RWPE2 (cell line): Measurements from ENCODE around the gene PLP1.

Source experiments
- ATAC-seq: fragments of 200-7000 bp; cut with Tn5 transposase; 3 replicates; pipeline ENCODE4 v1.9.1; 2021; ENCODE audit warnings: low read depth
- DNase-seq: peaks from one replicate; pipeline ENCODE4 v3.0.0-alpha.2; 2020; ENCODE audit warnings: low spot score
- H3K27ac ChIP-seq: fragments of 450-650 bp; 2 replicates; pipeline ENCODE4 v1.5.1; 2017; ENCODE audit warnings: mild to moderate bottlenecking; ENCODE audit not compliant: poor library complexity, severe bottlenecking
- H3K27me3 ChIP-seq: fragments of 250-450 bp; sonication (Bioruptor Pico); 2 replicates; pipeline ENCODE4 v1.5.1; 2021; ENCODE audit warnings: mild to moderate bottlenecking, moderate library complexity; ENCODE audit not compliant: insufficient read depth, poor library complexity, severe bottlenecking
- H3K36me3 ChIP-seq: fragments of 250-450 bp; sonication (Bioruptor Pico); 2 replicates; pipeline ENCODE4 v1.5.1; 2020; ENCODE audit warnings: low read depth, mild to moderate bottlenecking, moderate library complexity
- H3K4me1 ChIP-seq: fragments of 250-450 bp; sonication (Bioruptor Pico); 2 replicates; pipeline ENCODE4 v1.5.1; 2021; ENCODE audit warnings: mild to moderate bottlenecking, moderate library complexity; ENCODE audit not compliant: insufficient read depth, poor library complexity, severe bottlenecking
- H3K4me3 ChIP-seq: fragments of 250-450 bp; sonication (Bioruptor Pico); 2 replicates; pipeline ENCODE4 v1.5.1; 2021; ENCODE audit warnings: mild to moderate bottlenecking, moderate library complexity; ENCODE audit not compliant: severe bottlenecking
- H3K9me3 ChIP-seq: fragments of 250-450 bp; sonication (Bioruptor Pico); 2 replicates; pipeline ENCODE4 v1.5.1; 2021; ENCODE audit warnings: mild to moderate bottlenecking, moderate library complexity; ENCODE audit not compliant: severe bottlenecking
- CTCF ChIP-seq: fragments of 450-650 bp; IDR thresholded peaks from one replicate; pipeline ENCODE4 v1.5.1; 2017; ENCODE audit warnings: mild to moderate bottlenecking, moderate library complexity; ENCODE audit not compliant: poor library complexity, severe bottlenecking

Gene PLP1

GRCh38 chrX:103730796-103731493, 45.7 kb upstream of the PLP1 start:
- no peaks in the 10 kb centered on the region for H3K36me3 ChIP-seq
- no peak for TF ChIP-seq CTCF
- no peaks in the 10 kb centered on the region for H3K9me3 ChIP-seq
- peaks cover 25% of the 10 kb centered on the region for H3K4me1 ChIP-seq
- no peak for DNase-seq
- ATAC-seq: peak; percentile 86
- H3K4me3 ChIP-seq: no peak overlapping the region
- no peaks in the 10 kb centered on the region for H3K27me3 ChIP-seq
- H3K27ac ChIP-seq: peak overlapping the region; percentile 83

- Histone ChIP-seq H3K4me1 (peaks cover 25% of the 10 kb centered on the region), H3K27me3 (no peaks in the 10 kb centered on the region), H3K4me3 (no peak overlapping the region), H3K27ac (no peak overlapping the region), H3K9me3 (no peaks in the 10 kb centered on the region), H3K36me3 (no peaks in the 10 kb centered on the region)
- no peak for TF ChIP-seq CTCF
- DNase-seq: no peak
- ATAC-seq: no peak
These were observed 43.6 kb upstream of the PLP1 start for GRCh38 chrX:103733017-103733416.

- Histone ChIP-seq H3K27ac (peak overlapping the region; percentile 24), H3K4me1 (peaks cover 25% of the 10 kb centered on the region), H3K4me3 (no peak overlapping the region), H3K27me3 (no peaks in the 10 kb centered on the region), H3K9me3 (no peaks in the 10 kb centered on the region), H3K36me3 (no peaks in the 10 kb centered on the region)
- no peak for TF ChIP-seq CTCF
- DNase-seq: no peak
- ATAC-seq: peak; percentile 27; the same call in 1 of the 3 replicates
These were observed 42.4 kb upstream of the PLP1 start for GRCh38 chrX:103734125-103734760.

- TF ChIP-seq CTCF: no peak
- no peak for ATAC-seq
- no peak overlapping the region for H3K27ac ChIP-seq
These were observed 38.9 kb upstream of the PLP1 start for GRCh38 chrX:103737696-103738095.

GRCh38 chrX:103739421-103739820, 37.2 kb upstream of the PLP1 start:
- no peak for TF ChIP-seq CTCF
- Histone ChIP-seq H3K9me3 (no peaks in the 10 kb centered on the region), H3K4me1 (peaks cover 3% of the 10 kb centered on the region), H3K4me3 (no peak overlapping the region), H3K36me3 (no peaks in the 10 kb centered on the region), H3K27me3 (no peaks in the 10 kb centered on the region), H3K27ac (no peak overlapping the region)
- no peak for DNase-seq
- ATAC-seq: no peak

More at GRCh38 chrX:103737696-103738095, 38.9 kb upstream of the PLP1 start:
- Histone ChIP-seq H3K4me3 (no peak overlapping the region), H3K36me3 (no peaks in the 10 kb centered on the region), H3K27me3 (no peaks in the 10 kb centered on the region), H3K4me1 (peaks cover 7% of the 10 kb centered on the region), H3K9me3 (no peaks in the 10 kb centered on the region)
- DNase-seq: no peak
